Colonic mucosa (tissue), 4 donors: ENCODE measurements around the gene FHDC1. TPM values are rescaled to one million over a fixed set of nuclear protein-coding genes. Genes with fewer than 3 reads are reported as not detected.
A peak's percentile ranks its signal among the peaks of the same experiment; 100 is the strongest.

Experiments used
- DNase-seq: peaks from one replicate; pipeline ENCODE4 v3.0.0-alpha.2; 2020
- H3K27ac ChIP-seq: fragments of 200-600 bp; one replicate; pipeline ENCODE4 v1.8.0; 2021
- H3K27me3 ChIP-seq: fragments of 200-600 bp; one replicate; pipeline ENCODE4 v1.8.0; 2021
- H3K36me3 ChIP-seq: fragments of 200-600 bp; one replicate; pipeline ENCODE4 v1.8.0; 2021
- H3K4me1 ChIP-seq: fragments of 200-600 bp; one replicate; pipeline ENCODE4 v1.8.0; 2021; ENCODE audit warnings: mild to moderate bottlenecking
- H3K4me3 ChIP-seq: fragments of 200-600 bp; one replicate; pipeline ENCODE4 v1.8.0; 2021
- H3K9ac ChIP-seq, 2 donors: one replicate each; pipeline ENCODE4 v1.7.0; 2013; ENCODE audit warnings: control low read depth in 2 of 2, low read depth in 2 of 2, low read length in 2 of 2
- H3K9me3 ChIP-seq: fragments of 200-600 bp; one replicate; pipeline ENCODE4 v1.8.0; 2021
- intact Hi-C: fragments of 100-400 bp; cut with DNase I; formaldehyde crosslinking; loops from one replicate; pipeline ENCODE4 v1.14.1; 2022
- total RNA-seq, 2 donors: library from RNA; stranded (reverse); fragmentation: NEBNext Ultra II Directional in 1 of 2; extraction: Animal tissue kit (Norgen Biotek cat#: 25700) in 1 of 2; gene quantifications; one replicate each; pipeline ENCODE4 v1.2.1, GENCODE V29; 2021
- TF ChIP-seq, protein P1 (sequence below): fragments of 200-600 bp; IDR thresholded peaks from one replicate; pipeline ENCODE4 v1.8.0; 2022; ENCODE audit warnings: antibody characterized with exemption, mild to moderate bottlenecking
- donor health status: healthy.
- donor health status: DM: no; HTN: no; CAD: no.
- donor health status: DM: no; HTN: no; CAD: no.

FHDC1 gene
- total RNA-seq, 2 donors from 2014 or later: 13.9 to 14.0 TPM

DNA sequence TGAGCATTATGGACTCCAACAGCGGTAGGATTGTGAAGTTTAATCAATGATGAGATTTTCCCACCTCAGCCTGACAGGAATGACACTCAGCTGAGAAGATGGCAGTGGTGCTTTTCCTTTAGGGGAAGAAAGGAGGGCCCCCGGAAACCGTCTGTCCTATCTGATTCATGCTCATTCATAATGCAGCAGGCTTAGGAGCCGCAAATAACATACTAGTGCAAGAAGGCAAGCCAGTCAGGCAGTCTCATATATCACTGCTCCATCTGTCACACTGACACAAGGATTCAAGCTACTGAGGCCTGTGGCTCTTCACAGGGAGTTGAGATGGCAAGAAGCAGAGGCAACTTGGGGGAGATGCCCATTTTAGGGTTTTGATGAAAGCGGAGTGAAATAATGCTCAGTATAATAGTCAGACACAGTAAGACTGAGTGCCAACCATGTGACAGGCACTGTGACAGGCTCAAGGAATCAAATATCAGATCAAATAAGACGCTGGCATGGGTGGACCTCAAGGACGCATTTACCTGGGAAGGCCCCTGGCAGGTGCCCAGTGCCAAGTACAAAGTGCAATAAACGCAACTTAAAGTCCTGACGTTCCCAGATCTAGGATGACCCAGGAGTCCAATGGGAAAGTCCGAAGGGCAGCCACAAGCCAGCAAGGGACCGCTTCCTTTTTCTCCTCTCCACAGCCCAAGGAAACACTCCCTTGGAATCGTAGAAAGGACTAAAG, 63.4 kb downstream of the FHDC1 start:
- Histone ChIP-seq H3K9ac (peak overlapping the region in 1 of 2 donors; percentile 39), H3K9me3 (no peaks in the 10 kb centered on the region), H3K36me3 (no peaks in the 10 kb centered on the region), H3K27ac (no peak overlapping the region), H3K27me3 (no peaks in the 10 kb centered on the region), H3K4me1 (no peaks in the 10 kb centered on the region), H3K4me3 (no peak overlapping the region)
- TF ChIP-seq, protein P1, sequence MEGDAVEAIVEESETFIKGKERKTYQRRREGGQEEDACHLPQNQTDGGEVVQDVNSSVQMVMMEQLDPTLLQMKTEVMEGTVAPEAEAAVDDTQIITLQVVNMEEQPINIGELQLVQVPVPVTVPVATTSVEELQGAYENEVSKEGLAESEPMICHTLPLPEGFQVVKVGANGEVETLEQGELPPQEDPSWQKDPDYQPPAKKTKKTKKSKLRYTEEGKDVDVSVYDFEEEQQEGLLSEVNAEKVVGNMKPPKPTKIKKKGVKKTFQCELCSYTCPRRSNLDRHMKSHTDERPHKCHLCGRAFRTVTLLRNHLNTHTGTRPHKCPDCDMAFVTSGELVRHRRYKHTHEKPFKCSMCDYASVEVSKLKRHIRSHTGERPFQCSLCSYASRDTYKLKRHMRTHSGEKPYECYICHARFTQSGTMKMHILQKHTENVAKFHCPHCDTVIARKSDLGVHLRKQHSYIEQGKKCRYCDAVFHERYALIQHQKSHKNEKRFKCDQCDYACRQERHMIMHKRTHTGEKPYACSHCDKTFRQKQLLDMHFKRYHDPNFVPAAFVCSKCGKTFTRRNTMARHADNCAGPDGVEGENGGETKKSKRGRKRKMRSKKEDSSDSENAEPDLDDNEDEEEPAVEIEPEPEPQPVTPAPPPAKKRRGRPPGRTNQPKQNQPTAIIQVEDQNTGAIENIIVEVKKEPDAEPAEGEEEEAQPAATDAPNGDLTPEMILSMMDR: no peak
- peak; percentile 45 for DNase-seq
- intact Hi-C loops: no loop called here

DNA sequence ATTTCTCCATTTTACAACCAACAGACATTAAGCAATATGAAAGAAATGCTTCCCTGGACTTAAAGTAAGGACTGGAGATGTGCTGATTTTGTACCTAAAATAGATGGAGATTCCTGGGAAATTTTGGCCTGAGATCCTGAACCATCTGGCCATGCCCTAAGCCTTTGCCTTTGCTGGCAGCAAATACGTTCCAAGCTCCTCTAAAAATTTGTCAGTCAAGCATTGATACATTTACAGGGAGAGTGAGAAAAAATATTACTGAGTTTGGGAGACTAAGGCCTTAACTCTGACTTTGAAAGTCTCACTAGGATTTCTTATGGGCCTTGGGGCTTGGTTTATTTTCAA, 63.9 kb downstream of the FHDC1 start:
- DNase-seq: no peak
- H3K27ac ChIP-seq: no peak overlapping the region
- no peaks in the 10 kb centered on the region for H3K36me3 ChIP-seq
- H3K27me3 ChIP-seq: no peaks in the 10 kb centered on the region
- no peaks in the 10 kb centered on the region for H3K9me3 ChIP-seq
- no peaks in the 10 kb centered on the region for H3K4me1 ChIP-seq
- TF ChIP-seq, protein P1: no peak
- no peak overlapping the region for H3K9ac ChIP-seq
- intact Hi-C loops: no loop called here
- no peak overlapping the region for H3K4me3 ChIP-seq

DNA sequence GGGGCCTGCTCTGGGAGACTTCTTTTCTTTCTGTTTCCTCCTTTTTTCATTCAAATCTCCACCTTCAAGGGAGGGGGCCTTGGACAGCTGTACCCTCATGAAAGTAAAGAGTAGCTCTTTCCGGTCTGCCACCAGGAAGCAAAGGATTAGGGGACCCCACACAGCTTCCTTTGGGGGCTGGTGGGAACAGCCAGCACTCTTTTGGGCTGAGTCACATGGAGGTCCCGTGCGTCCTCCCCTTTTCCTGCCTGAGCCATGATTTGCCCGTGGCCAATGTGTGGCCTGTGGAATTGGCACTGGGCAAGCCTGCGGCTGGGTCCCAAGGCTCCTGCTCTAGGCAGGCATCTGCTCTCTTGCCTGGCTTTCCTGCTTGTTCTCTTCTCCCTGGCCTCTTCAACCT, 65.5 kb downstream of the FHDC1 start:
- Histone ChIP-seq H3K27me3 (no peaks in the 10 kb centered on the region), H3K4me1 (no peaks in the 10 kb centered on the region), H3K4me3 (no peak overlapping the region), H3K9ac (no peak overlapping the region), H3K27ac (no peak overlapping the region), H3K9me3 (no peaks in the 10 kb centered on the region), H3K36me3 (no peaks in the 10 kb centered on the region)
- intact Hi-C loops: no loop called here
- DNase-seq: no peak
- TF ChIP-seq, protein P1: no peak

DNA sequence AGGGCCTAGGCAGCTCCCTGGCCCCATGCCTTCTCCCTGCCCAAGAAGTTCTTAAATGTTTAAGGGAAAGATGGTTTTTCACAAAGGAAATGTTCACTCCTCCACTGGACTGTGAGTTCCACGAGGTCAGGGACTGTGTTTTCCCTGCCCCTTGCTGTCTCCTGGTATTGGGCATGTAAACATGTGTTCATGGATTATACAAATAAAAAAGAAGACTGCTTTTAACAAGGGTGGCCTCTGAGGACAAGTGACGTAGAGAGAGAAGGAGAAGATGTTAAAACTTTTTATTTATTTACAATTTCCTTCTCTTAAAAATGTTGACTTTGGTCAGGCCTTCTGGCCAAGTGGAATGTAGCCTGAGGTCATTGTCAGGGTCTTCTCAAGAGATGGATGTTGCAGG, 66.0 kb downstream of the FHDC1 start:
- intact Hi-C loops: no loop called here
- Histone ChIP-seq H3K4me3 (no peak overlapping the region), H3K27ac (no peak overlapping the region), H3K36me3 (no peaks in the 10 kb centered on the region), H3K9me3 (no peaks in the 10 kb centered on the region), H3K4me1 (no peaks in the 10 kb centered on the region), H3K27me3 (no peaks in the 10 kb centered on the region), H3K9ac (no peak overlapping the region)
- no peak for DNase-seq
- TF ChIP-seq, protein P1: no peak

DNA sequence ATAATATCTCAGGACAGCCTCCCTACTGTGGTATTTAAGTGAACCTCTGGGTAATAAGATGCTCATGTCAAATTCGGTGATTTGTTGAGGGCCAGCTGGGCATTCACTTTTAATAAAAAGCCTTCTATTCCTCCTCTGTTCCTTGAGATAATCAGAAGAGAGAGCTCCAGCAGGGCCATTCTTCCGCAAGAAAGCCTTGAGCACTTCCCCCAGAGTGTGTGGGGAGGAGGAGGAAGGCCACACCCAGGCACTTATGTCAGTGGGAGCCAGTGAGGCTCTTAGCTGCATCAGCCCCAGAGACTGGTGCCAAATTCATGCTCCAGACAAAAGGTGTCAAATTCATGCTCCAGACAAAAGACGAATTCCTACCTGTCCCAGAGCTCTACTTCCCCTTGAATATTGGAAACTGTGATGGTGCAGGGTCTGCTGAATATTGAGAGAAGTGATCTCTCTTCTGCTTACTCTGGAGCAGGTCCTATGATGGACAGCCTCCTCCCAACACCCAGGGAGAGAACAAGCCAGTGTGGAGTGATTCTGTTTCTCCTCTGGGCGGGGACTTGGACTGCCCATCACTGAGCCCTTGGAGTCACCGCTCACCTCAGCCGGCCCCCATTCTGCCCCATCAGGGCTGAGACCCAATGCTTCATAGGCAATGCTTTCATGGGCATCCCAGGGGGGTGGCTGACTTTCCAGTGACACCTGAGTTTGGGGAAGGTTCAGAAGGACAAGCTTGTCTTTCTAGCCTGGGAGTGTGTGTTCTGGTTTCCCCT, 68.1 kb downstream of the FHDC1 start:
- no peak overlapping the region for H3K9ac ChIP-seq
- H3K9me3 ChIP-seq: no peaks in the 10 kb centered on the region
- TF ChIP-seq, protein P1: no peak
- DNase-seq: no peak
- intact Hi-C loops: no loop called here
- no peaks in the 10 kb centered on the region for H3K4me1 ChIP-seq
- no peak overlapping the region for H3K4me3 ChIP-seq
- H3K36me3 ChIP-seq: no peaks in the 10 kb centered on the region
- H3K27me3 ChIP-seq: no peaks in the 10 kb centered on the region
- H3K27ac ChIP-seq: no peak overlapping the region
